ENCODE results near the gene CACNB1.

GRCh38 chr17:39224778-39225307 is 27.4 kb upstream of the CACNB1 start:
- TF ChIP-seq CTCF (IDR thresholded peaks at IDR 0.05; ENCODE audit: insufficient read depth, low read length), result no peak
- TF ChIP-seq POLR2AphosphoS5 (IDR thresholded peaks at IDR 0.05; ENCODE audit: low read depth), result no peak
- TF ChIP-seq, protein P1, sequence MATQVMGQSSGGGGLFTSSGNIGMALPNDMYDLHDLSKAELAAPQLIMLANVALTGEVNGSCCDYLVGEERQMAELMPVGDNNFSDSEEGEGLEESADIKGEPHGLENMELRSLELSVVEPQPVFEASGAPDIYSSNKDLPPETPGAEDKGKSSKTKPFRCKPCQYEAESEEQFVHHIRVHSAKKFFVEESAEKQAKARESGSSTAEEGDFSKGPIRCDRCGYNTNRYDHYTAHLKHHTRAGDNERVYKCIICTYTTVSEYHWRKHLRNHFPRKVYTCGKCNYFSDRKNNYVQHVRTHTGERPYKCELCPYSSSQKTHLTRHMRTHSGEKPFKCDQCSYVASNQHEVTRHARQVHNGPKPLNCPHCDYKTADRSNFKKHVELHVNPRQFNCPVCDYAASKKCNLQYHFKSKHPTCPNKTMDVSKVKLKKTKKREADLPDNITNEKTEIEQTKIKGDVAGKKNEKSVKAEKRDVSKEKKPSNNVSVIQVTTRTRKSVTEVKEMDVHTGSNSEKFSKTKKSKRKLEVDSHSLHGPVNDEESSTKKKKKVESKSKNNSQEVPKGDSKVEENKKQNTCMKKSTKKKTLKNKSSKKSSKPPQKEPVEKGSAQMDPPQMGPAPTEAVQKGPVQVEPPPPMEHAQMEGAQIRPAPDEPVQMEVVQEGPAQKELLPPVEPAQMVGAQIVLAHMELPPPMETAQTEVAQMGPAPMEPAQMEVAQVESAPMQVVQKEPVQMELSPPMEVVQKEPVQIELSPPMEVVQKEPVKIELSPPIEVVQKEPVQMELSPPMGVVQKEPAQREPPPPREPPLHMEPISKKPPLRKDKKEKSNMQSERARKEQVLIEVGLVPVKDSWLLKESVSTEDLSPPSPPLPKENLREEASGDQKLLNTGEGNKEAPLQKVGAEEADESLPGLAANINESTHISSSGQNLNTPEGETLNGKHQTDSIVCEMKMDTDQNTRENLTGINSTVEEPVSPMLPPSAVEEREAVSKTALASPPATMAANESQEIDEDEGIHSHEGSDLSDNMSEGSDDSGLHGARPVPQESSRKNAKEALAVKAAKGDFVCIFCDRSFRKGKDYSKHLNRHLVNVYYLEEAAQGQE (IDR thresholded peaks at IDR 0.05; ENCODE audit: insufficient replicate concordance, low read depth), result no peak
- no peak for TF ChIP-seq GABPA (IDR thresholded peaks at IDR 0.05; ENCODE audit: low read depth)
- TF ChIP-seq SPI1 (IDR thresholded peaks at IDR 0.05; ENCODE audit: borderline replicate concordance, low read depth), result no peak

All from HL-60 (cell line).